Stimulated activated CD8-positive, alpha-beta memory T cell treated with anti-CD3 and anti-CD28 coated beads, Interleukin-4, amount 100 ng/mL, for 4 hours (primary cell): ENCODE measurements around the gene LHX3.

Source experiments
- DNase-seq, 2 donors: peaks; one replicate each; pipeline ENCODE4 v3.0.0-alpha.2; 2020; ENCODE audit warnings: low read depth in 2 of 2, low spot score in 1 of 2

LHX3 gene

GRCh38 chr9:136193127-136193890 is 11.6 kb downstream of the LHX3 start:
- DNase-seq = no peak

DNA sequence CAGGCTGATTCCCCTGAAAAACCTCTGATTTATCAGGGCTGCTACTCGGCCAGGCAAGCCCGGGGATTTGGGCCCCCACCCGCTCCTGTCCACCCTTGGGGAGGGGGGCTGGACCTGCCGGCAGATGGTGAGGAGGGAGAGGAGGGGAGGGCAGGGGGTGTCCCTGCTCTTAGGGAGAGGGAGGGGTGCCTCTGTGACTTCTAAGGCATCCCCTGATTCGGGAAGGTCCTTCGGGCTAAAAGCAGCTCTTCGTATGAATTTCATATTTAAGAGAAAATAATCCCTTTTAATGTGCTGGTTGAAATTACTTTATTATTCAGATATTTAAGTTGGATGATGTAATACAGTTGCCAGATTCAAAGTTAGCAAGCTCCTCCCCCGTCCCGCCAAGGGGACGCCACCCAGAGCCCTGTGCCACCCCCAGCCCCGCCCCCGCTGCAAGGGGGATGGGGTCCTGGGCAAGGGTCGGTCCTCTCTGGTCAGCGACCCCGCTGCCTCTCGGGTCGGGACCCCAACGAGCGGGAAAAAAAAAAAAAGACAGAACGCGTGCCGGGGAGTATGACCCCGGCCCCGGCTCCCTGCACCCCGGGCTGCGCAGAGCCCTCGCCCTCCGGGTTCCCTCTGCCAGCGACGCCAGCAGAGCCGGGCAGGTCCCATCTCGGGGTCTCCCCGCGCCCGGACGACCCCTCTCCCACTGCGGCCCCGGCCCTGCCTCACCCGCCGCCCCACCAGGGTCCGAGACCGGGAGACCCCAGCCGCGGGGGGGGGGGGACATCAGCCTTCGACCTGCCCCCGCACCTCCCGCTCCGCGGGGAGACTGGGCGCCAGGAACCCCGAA is 12.4 kb downstream of the LHX3 start:
- DNase-seq = no peak

GRCh38 chr9:136191960-136192286 is 13.0 kb downstream of the LHX3 start:
- no peak for DNase-seq

- DNase-seq = no peak
Observed at GRCh38 chr9:136191099-136191959, 13.6 kb downstream of the LHX3 start.

GRCh38 chr9:136190656-136191055 is 14.3 kb downstream of the LHX3 start:
- DNase-seq = no peak

- DNase-seq = no peak
Observed at GRCh38 chr9:136190237-136190601, 14.7 kb downstream of the LHX3 start.

DNA sequence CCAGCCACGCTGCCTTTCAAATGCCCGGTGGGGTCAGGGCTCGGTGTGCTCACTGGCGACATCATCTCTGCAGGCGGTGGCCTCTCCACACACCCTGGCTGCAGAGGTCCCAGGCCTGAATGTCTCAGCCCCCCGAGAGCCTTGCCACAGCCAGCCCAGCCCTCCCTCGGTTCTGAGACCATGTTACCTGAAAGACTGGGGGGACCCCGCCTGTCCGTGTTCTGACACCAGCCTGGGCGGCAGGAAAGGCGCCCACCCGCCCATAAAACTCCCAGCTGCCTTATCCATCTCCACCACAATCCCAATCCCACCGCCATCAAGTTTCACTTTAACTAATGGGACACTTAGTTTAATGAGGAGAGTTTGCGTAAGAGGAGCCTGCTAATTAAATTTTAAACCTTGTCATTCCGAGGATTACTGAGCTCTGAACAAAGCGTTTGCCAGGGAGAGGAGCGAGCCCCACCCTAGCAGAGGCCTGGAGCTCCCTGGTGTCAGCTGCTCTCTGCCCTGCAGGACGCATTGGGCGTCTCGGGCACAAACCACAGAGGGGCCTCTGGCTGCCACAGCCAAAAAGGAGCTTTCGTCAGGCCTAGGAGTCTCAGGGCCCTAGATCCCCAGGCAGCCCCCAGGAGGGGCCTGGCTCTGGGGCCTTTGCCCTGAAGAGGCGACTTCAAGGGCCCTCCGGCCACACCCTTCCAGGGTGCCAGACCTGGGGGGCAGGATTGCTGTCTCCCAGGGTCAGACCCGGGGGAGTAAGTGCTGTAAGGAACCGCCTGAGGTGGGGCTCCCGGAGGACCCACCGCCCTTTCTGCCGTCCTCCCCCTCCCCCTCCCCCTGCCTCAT is 15.3 kb downstream of the LHX3 start:
- DNase-seq = no peak

DNA sequence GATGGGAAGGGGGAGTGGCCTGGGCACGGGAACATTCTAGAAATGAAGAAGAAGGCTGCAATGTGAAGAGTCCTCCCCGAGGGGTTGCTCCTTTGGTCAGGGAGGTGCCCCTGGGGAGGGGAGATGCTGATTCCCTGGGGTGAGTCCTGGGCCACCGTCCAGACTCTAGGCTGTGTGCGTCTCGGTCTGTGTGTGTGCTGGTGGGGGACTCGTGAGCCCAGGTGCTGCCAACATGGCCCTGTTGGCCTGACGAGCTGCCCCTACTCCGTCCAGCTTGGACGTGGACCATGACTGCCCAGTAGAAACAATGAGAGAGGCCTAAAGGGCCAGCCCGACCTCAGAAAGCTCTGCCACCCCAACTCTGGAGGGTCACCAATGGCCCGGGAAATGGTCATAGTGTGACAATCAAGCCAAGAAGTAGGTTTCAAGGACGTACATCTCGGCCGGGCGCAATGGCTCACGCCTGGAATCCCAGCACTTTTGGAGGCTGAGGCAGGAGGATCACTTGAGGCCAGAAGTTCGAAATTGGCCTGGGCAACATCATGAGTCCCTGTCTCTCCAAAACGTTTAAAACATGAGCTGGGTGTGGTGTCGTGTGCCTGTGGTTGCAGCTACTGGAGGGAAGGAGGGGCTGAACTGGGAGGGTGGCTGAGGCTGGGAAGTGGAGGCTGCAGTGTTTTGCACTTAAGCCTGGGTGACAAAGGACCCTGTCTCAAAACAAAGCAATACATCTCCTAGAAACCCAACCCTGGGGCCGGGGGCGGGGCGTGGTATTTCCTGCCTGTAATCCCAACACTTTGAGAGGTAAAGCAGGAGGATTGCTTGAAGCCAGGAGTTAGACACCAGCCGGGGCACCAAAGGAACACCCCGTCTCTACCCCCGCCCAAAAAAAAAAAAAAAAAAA is 17.0 kb downstream of the LHX3 start:
- DNase-seq = no peak

- DNase-seq = no peak
Observed at GRCh38 chr9:136187197-136187596, 17.7 kb downstream of the LHX3 start.

DNA sequence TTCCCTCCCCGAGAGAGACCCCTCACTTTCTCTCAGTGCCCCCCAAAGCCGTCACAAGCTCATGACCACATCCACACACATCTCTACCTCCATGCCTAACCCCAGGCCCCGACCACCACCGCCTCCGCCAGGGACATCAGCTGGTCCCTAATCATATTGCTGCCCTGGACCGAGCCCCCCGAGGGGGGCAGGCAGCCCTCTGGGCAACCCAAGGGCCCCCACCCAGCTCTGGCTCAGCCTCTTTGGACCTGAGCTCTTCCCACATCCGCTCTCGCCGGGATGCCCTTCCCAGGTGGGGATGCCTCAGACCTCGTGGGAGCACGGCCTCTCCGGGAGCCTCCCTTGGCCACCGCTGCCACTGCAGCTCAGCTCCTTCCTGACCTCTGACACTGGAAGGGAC is 18.5 kb downstream of the LHX3 start:
- no peak for DNase-seq

DNA sequence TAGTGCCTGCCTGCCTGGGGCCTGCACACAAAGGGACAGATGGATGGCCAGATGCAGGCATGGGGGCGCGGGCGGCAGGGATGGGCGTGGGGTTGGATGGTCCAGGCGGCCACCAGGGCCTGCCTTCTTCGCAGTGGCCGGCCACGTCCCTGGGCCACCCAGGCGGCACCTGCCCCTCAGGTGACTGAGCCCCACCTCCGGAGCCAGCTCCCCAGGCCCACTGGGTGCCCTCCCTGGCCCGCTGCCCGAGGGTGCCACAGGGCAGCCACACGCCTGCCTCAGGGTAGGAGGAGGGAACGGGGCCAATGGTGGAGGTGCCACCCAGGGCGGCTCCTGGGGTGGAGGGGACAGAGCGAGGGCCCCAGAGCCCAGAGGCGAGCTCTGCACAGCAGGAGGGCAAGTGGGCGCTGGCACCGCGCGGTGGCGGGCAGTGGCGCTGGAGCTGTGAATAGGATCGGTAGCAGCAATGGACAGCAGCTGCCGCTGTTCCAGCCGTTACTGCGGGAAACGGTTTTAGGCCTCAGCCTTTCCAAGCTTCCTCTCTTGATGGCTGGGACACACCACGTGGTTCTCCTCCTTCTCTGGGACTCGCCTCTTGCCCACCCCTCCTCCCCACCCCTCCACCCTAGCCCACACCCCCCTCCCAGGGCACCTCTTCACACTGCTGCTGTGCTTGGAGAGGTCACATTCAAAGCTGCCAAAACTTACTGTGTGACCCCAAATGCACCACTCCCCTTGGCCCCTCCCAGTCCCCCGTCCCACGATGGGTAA is 19.1 kb downstream of the LHX3 start:
- DNase-seq = no peak

DNA sequence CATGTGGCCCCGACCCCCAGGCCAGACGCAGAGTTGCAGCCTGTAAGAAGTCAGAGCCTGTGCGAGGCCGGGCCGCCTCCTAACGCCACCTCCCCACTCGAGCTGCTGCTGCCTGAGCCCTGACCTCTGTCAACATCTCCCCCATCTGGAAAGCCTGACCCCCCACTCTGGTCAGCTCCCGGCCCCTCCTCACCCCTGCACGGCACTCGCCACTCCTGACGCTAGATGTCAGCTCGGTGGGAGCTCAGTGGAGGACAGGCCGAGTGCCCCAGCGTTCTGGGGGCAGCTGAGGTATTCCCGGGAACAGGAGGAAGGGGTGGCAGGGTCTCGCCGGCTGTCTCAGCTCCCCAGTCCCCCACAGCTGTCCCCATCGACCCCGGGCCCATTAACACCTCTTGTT is 19.9 kb downstream of the LHX3 start:
- DNase-seq = no peak

DNA sequence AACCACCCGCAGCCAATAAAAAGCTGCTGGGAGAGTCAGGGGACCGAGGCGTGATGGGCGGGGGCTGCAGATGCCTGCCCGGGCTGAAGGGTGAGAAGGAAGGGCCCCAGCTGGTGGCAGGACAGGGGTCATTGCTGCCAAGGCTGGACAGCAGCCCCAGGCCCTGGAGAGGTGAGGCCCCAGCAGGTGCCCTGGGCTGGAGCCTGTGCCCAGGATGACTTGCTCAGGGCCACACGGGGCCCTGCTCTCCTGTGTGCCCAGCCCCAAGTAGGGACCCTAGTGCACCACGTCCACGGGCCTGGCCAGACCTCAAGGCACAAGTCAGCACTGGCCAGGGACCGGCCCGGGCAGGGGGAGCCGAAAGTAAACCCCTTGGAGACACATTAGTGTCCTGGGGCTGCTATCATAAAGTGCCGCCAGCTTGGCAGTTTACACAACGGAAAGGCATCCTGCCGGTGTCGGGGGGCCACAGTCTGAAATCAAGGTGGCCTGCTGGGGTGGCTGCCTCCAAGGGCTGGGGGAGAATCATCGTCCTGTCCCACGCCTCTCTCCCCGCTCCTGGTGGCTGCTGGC is 22.0 kb downstream of the LHX3 start:
- DNase-seq = no peak

GRCh38 chr9:136182420-136182787 is 22.5 kb downstream of the LHX3 start:
- no peak for DNase-seq

DNA sequence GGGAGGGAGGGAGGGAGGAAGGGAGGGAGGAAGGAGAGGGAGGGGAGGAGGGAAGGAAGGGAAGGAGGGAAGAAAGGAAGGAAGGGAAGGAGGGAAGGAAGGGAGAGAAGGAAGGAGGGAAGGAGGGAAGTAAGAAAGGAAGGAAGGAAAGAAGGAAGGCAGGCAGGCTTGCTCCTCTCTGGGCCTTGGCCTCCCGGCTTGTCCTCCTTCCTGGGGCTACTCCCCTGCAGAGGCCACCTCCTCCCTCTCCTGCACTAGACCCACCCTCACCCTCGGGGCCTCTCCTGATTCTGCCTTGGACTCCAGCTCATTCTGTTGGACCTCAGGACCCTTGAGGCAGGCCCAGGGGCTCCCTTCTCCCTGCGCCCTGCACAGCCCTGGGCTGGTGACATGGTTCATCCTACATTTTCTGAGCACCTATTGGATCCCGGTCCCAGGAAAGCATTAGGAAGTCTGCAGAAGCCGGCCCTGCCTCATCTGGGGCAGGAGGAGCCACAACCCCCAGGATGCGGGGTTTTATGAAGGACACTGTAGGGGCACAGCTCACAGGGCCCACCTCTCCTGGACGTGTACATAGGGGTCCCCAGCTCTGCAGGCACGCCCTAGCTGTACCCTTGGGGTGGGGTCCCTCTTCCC is 23.0 kb downstream of the LHX3 start:
- DNase-seq = no peak

DNA sequence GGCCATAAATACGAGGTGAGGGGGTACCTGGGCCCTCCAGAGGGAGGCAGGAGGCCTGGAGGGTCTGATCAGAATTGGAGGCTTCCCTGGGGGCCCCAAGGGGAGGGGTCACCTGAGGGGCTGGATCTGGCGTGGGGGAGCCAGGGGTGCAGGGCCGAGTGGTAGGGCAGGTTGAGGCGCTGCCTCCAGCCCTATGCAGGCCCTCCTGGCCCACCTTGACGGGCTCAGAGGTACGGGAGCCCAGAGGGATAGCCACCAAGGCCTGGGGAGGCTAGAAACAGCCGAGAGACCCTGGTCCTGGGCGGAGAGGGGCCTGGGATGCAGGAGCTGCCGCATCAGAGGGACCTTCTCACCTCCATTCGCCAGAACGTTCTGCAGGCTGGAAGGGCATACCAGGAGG is 24.3 kb downstream of the LHX3 start:
- DNase-seq = no peak

GRCh38 chr9:136179761-136180160 is 25.2 kb downstream of the LHX3 start:
- no peak for DNase-seq

DNA sequence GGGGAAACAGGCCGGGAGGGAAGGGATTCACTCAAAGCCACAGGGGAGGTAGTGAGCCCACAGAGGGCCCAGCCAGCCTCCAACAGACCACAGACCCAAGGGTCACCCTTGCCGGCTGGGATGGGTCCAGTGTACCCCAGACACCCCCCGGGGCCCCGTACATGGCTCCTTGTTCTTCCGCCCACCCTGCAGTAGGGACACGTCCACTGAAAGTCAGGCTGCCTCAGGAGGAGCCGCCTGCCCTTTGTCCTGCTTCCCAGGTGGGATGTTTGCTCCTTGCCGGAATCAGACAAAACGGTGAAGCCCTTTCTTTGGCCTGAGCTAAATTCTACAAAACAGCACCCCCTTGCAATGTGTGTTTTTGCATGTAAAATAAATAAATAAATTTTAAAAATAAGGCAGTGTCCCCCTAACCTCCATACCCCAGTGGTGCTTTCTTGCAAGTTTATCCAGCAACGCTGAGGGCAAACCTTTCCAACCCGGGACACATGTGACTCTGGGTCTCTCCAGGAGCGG is 25.8 kb downstream of the LHX3 start:
- DNase-seq = no peak
